NCI-H748 (cell line): Measurements from ENCODE around the gene SRSF10.

Experiments
- DNase-seq: peaks from one replicate; lab custom pipeline; 2025; ENCODE audit not compliant: unreplicated experiment; lab: John Stamatoyannopoulos, UW

SRSF10 gene

DNA sequence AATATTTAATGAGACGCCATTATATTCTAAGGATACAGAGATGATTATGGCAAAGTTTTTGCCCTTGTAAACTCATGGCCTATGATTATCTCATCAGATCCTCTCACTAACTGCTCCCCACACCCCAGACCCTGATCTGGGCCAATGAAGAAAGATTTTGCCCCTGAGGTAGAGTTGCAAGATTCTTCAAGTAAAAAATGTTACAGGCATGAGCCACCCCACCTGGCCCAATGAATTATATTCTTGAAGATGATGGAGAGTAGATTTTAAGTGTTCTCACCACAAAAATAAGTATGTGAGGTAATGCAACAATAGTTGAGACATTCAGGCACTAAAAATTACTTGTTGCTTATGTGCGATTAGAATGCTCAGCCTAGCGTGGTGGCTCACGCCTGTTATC lies 65.2 kb downstream of the SRSF10 start:
- DNase-seq: no peak
